H1 (cell line): ENCODE measurements around the gene INTS7. TPM values are rescaled to one million over a fixed set of nuclear protein-coding genes. Genes with fewer than 3 reads are reported as not detected.
"Not testable (repeated sequence)": the region's sequence is repeated elsewhere in the genome, so short reads cannot be mapped to it uniquely, and the experiment has no call there.

ENCODE experiments used
- CTCF ChIA-PET: fragments of 300-600 bp; sonication (Branson Sonifier 250); formaldehyde crosslinking; loops from one replicate; lab custom pipeline; 2021; ENCODE audit not compliant: partially characterized antibody; lab: Charles Lee
- POLR2A ChIA-PET: fragments of 300-600 bp; sonication (Branson Sonifier 250); formaldehyde crosslinking; loops from one replicate; lab custom pipeline; 2021; ENCODE audit warnings: inconsistent platforms; ENCODE audit not compliant: partially characterized antibody; lab: Charles Lee
- DNase-seq, 2 experiments: peaks; one replicate each; pipeline versions ENCODE4 v3.0.0 to v3.0.0-alpha.2; 2010 to 2022; ENCODE audit warnings: low spot score in 2 of 2, low read depth in 1 of 2, mixed read lengths in 1 of 2
- FAIRE-seq: peaks from 2 replicates; lab custom pipeline; 2011; peaks lifted over from hg19 to GRCh38; lab: Jason Lieb, UNC
- H2AFZ ChIP-seq: 2 replicates; pipeline ENCODE4 v1.8.1; 2012; ENCODE audit warnings: low read length, inconsistent platforms
- H2AK5ac ChIP-seq: 2 replicates; pipeline ENCODE4 v1.6.1; 2013; ENCODE audit warnings: low read depth, low read length
- H2BK120ac ChIP-seq: replicated peaks from 2 replicates; pipeline ENCODE3; 2013; ENCODE audit warnings: low read depth, low read length, inconsistent platforms
- H2BK12ac ChIP-seq: 2 replicates; pipeline ENCODE4 v1.6.1; 2013; ENCODE audit warnings: low read depth, low read length
- H2BK15ac ChIP-seq: 2 replicates; pipeline ENCODE4 v1.6.1; 2013; ENCODE audit warnings: low read length
- H2BK20ac ChIP-seq: 2 replicates; pipeline ENCODE4 v1.6.1; 2013; ENCODE audit warnings: low read length
- H2BK5ac ChIP-seq: 2 replicates; pipeline ENCODE4 v1.6.1; 2013; ENCODE audit warnings: low read depth, low read length
- H3K14ac ChIP-seq: 2 replicates; pipeline ENCODE4 v1.6.1; 2013; ENCODE audit warnings: inconsistent platforms; ENCODE audit not compliant: insufficient read length
- H3K18ac ChIP-seq: 2 replicates; pipeline ENCODE4 v1.6.1; 2013; ENCODE audit warnings: low read length; ENCODE audit errors: extremely low read depth
- H3K23ac ChIP-seq: 2 replicates; pipeline ENCODE4 v1.6.1; 2013; ENCODE audit warnings: inconsistent platforms; ENCODE audit not compliant: insufficient read length
- H3K23me2 ChIP-seq: 2 replicates; pipeline ENCODE4 v1.6.1; 2013; ENCODE audit warnings: low read depth, low read length
- H3K27ac ChIP-seq: 2 replicates; pipeline ENCODE4 v1.6.1; 2011; ENCODE audit warnings: low read depth, low read length, inconsistent platforms
- H3K27me3 ChIP-seq, 4 experiments: replicated peaks in 1 of 4; 1 replicate in 1 of 4; 2 replicates in 3 of 4; pipeline versions ENCODE4 v1.6.1 to v1.8.1; 2011 to 2013; ENCODE audit warnings: low read length in 3 of 4, mild to moderate bottlenecking in 3 of 4, inconsistent platforms in 2 of 4, mixed read lengths in 2 of 4, moderate library complexity in 1 of 4; ENCODE audit not compliant: control insufficient read depth in 3 of 4, insufficient read depth in 3 of 4; ENCODE audit errors: extremely low read depth in 1 of 4
- H3K36me3 ChIP-seq, 4 experiments: 2 replicates each; pipeline versions ENCODE4 v1.6.1 to v1.8.1; 2011 to 2013; ENCODE audit warnings: mild to moderate bottlenecking in 4 of 4, low read length in 3 of 4, moderate library complexity in 2 of 4, control low read depth in 1 of 4, inconsistent platforms in 1 of 4; ENCODE audit not compliant: insufficient read depth in 4 of 4, control insufficient read depth in 2 of 4
- H3K4ac ChIP-seq: replicated peaks from 2 replicates; pipeline ENCODE3; 2013; ENCODE audit warnings: low read length, low read depth, mixed read lengths, inconsistent platforms; ENCODE audit not compliant: insufficient read length
- H3K4me1 ChIP-seq, 4 experiments: replicated peaks in 1 of 4; 1 replicate in 1 of 4; 2 replicates in 3 of 4; pipeline versions ENCODE4 v1.6.1 to v1.8.1; 2011 to 2013; ENCODE audit warnings: low read length in 3 of 4, inconsistent platforms in 2 of 4, mixed read lengths in 1 of 4; ENCODE audit not compliant: insufficient read depth in 4 of 4, control insufficient read depth in 3 of 4
- H3K4me2 ChIP-seq, 2 experiments: 2 replicates each; pipeline versions ENCODE4 v1.6.1 to v1.8.1; 2011 to 2013; ENCODE audit warnings: low read depth in 2 of 2, low read length in 2 of 2, control low read depth in 1 of 2, inconsistent platforms in 1 of 2, mild to moderate bottlenecking in 1 of 2; ENCODE audit not compliant: insufficient read depth in 1 of 2
- H3K4me3 ChIP-seq, 4 experiments: fragments of 200-600, 300-600 bp in 1 of 4; sonication (generic), shearing (Covaris generic), sonication (Bioruptor Twin) in 1 of 4; 2 replicates each; pipeline versions ENCODE4 v1.5.1 to v1.8.1; 2011 to 2016; ENCODE audit warnings: low read length in 4 of 4, low read depth in 3 of 4, control low read depth in 2 of 4, inconsistent platforms in 2 of 4, mild to moderate bottlenecking in 2 of 4, mixed read lengths in 1 of 4, moderate library complexity in 1 of 4; ENCODE audit not compliant: insufficient read depth in 2 of 4; ENCODE audit errors: extremely low read depth in 1 of 4
- H3K56ac ChIP-seq: replicated peaks from 2 replicates; pipeline ENCODE3; 2013; ENCODE audit warnings: low read depth, mild to moderate bottlenecking, mixed read lengths, low read length, inconsistent platforms; ENCODE audit not compliant: insufficient read length
- H3K79me1 ChIP-seq: 2 replicates; pipeline ENCODE4 v1.6.1; 2013; ENCODE audit warnings: low read depth, low read length, control low read depth
- H3K79me2 ChIP-seq, 2 experiments: 2 replicates each; pipeline versions ENCODE4 v1.6.1 to v1.8.1; 2012 to 2013; ENCODE audit warnings: low read length in 2 of 2, mild to moderate bottlenecking in 2 of 2, inconsistent platforms in 1 of 2; ENCODE audit not compliant: insufficient read depth in 2 of 2, control insufficient read depth in 1 of 2
- H3K9ac ChIP-seq, 4 experiments: replicated peaks in 1 of 4; 1 replicate in 1 of 4; 2 replicates in 3 of 4; pipeline versions ENCODE4 v1.6.1 to v1.8.1; 2011 to 2013; ENCODE audit warnings: low read depth in 3 of 4, low read length in 3 of 4, control low read depth in 2 of 4, mild to moderate bottlenecking in 2 of 4, moderate library complexity in 2 of 4, inconsistent platforms in 1 of 4; ENCODE audit errors: extremely low read depth in 1 of 4
- H3K9me3 ChIP-seq, 2 experiments: 2 replicates each; pipeline versions ENCODE4 v1.6.1 to v1.8.1; 2012 to 2013; ENCODE audit warnings: mild to moderate bottlenecking in 2 of 2, moderate library complexity in 2 of 2, control low read depth in 1 of 2, inconsistent platforms in 1 of 2, low read depth in 1 of 2, low read length in 1 of 2, mixed read lengths in 1 of 2; ENCODE audit not compliant: insufficient read depth in 2 of 2
- H4K20me1 ChIP-seq, 2 experiments: replicated peaks in 1 of 2; 2 replicates each; pipeline versions ENCODE3 to v1.8.1; 2011 to 2013; ENCODE audit warnings: inconsistent platforms in 2 of 2, low read length in 2 of 2, mild to moderate bottlenecking in 1 of 2; ENCODE audit not compliant: insufficient read depth in 2 of 2, control insufficient read depth in 1 of 2
- H4K5ac ChIP-seq: 2 replicates; pipeline ENCODE4 v1.6.1; 2013; ENCODE audit warnings: low read length, low read depth, mixed read lengths, inconsistent platforms; ENCODE audit not compliant: insufficient read length
- H4K8ac ChIP-seq: 2 replicates; pipeline ENCODE4 v1.8.0; 2013; ENCODE audit warnings: mild to moderate bottlenecking, moderate library complexity, low read length, inconsistent platforms; ENCODE audit not compliant: insufficient read depth; ENCODE audit errors: extremely low read depth
- H4K91ac ChIP-seq: replicated peaks from 2 replicates; pipeline ENCODE3; 2013; ENCODE audit warnings: low read length, mixed read lengths, inconsistent platforms; ENCODE audit not compliant: insufficient read length
- WGBS, 2 experiments: shearing (Covaris generic) in 1 of 2; methylation state at CpG; one replicate each; pipeline versions ENCODE4 v1.1.6 to v1.1.7; 2013 to 2015; ENCODE audit warnings: low lambda C conversion rate in 2 of 2, mixed read lengths in 2 of 2, inconsistent platforms in 1 of 2, low coverage in 1 of 2, missing lambda C conversion rate in 1 of 2; ENCODE audit not compliant: insufficient replicate concordance in 2 of 2, insufficient coverage in 1 of 2, insufficient read length in 1 of 2; ENCODE audit errors: extremely low coverage in 1 of 2, missing lambda C conversion rate in 1 of 2; 5-methylcytosine and 5-hydroxymethylcytosine counted together
- polyA plus RNA-seq, 7 experiments: library from polyadenylated mRNA; depleted of rRNA in 3 of 7; stranded (reverse) in 5 of 7; unstranded in 2 of 7; fragments of >200 nt in 5 of 7; fragments of 200-250 nt in 2 of 7; gene quantifications; 1 replicate in 5 of 7; 2 replicates in 1 of 7; 4 replicates in 1 of 7; pipeline versions ENCODE4 v1.2.1 to v1.2.3, GENCODE V29; 2011 to 2013; ENCODE audit warnings: missing spikeins in 2 of 7, mixed read lengths in 2 of 7
- total RNA-seq: library from RNA; stranded (reverse); fragmentation: NEBNext Ultra II Directional; extraction: Animal tissue kit (Norgen Biotek cat#: 25700); gene quantifications from 2 replicates; pipeline ENCODE4 v1.2.1, GENCODE V29; 2021

INTS7 gene
- total and polyA plus RNA-seq, 2 of the 8 experiments (the other 6 are each of a cell fraction or from before 2014, with no cell fraction given), result 15.2 to 22.4 TPM

- CTCF ChIA-PET, result interaction anchor here (1.1 kb wide), 1 partner anchor 256 kb away, joined by 4 read pairs; no protein-coding TSS in a partner anchor
- not testable (repeated sequence) for DNase-seq
These were observed 97.9 kb downstream of the INTS7 start for GRCh38 chr1:211937422-211937821.

More at GRCh38 chr1:211937422-211937821, 97.9 kb downstream of the INTS7 start:
- FAIRE-seq, H3K4me3 ChIP-seq, H3K9ac ChIP-seq, H3K27me3 ChIP-seq, H4K91ac ChIP-seq, H3K9me3 ChIP-seq, H4K20me1 ChIP-seq, H3K56ac ChIP-seq, H3K18ac ChIP-seq, H4K8ac ChIP-seq, H3K4ac ChIP-seq, H2BK15ac ChIP-seq, H3K79me1 ChIP-seq, H3K4me2 ChIP-seq, H2BK120ac ChIP-seq, H2BK5ac ChIP-seq, H4K5ac ChIP-seq, H3K14ac ChIP-seq, H3K79me2 ChIP-seq, POLR2A ChIA-PET, H2AK5ac ChIP-seq, H3K23ac ChIP-seq, H2AFZ ChIP-seq, H2BK20ac ChIP-seq, H3K27ac ChIP-seq, H2BK12ac ChIP-seq, H3K23me2 ChIP-seq: not testable (repeated sequence)
- Histone ChIP-seq H3K4me1 (peaks cover 0 to 10% (median 0%) of the 10 kb centered on the region in 4 experiments; a peak in 3 of 7 replicates), H3K36me3 (peaks cover 0 to 12% (median 4%) of the 10 kb centered on the region in 4 experiments; a peak in 3 of 8 replicates)
- WGBS, 2 experiments, result 93% methylated on average over 5 of the region's 5 CpGs; no CpG with 5 or more reads in 1 of the 2 experiments
